Measurements from ENCODE around the gene CYBB.

The CYBB gene

DNA sequence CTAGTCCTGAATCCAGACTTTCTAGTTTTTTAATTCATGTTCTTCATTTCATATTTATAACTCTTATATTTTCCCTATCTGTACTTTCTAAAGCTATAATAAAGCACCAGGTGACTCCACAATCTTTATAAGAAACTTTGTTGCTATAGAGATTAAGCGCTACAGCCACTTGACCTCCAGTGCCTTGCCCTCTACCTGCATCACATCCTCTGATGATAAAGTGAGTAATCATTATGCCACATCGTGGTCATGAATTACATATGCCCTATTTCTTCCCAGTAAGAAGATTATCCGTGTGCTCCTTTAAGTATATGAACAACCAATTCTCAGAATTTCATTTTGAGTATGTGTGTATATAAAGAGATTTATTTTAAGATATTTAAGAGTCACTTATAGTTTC is 74.3 kb downstream of the CYBB start:
- Histone ChIP-seq H3K4me3 (ENCODE audit: low read length) (no peak overlapping the region), H3K9me2 (replicated peaks; ENCODE audit: insufficient read depth, low read length) (no peaks in the 10 kb centered on the region), H3K27me3 (replicated peaks; ENCODE audit: insufficient read depth, low read length) (no peaks in the 10 kb centered on the region), H3K4me2 (ENCODE audit: low read depth, low read length) (no peak overlapping the region), H4K20me1 (ENCODE audit: insufficient read depth, low read length) (no peaks in the 10 kb centered on the region), H3K4me1 (ENCODE audit: low read length) (no peaks in the 10 kb centered on the region), H3K27ac (ENCODE audit: low read length) (no peak overlapping the region), H3K36me3 (replicated peaks; ENCODE audit: insufficient read depth, low read length) (no peaks in the 10 kb centered on the region), H2AFZ (ENCODE audit: low read length) (no peak overlapping the region), H3K9me3 (replicated peaks; ENCODE audit: insufficient read depth, low read length) (no peaks in the 10 kb centered on the region), H3K79me2 (ENCODE audit: low read length) (no peaks in the 10 kb centered on the region), H3K9ac (ENCODE audit: low read length) (no peak overlapping the region), H3F3A (ENCODE audit: insufficient read depth, low read length) (no peaks in the 10 kb centered on the region)
- no peak for TF ChIP-seq EZH2phosphoT487 (IDR thresholded peaks at IDR 0.05; ENCODE audit: low read length)
- no peak for TF ChIP-seq EZH2 (optimal IDR thresholded peaks at IDR 0.05; ENCODE audit: low read depth, low read length)
- TF ChIP-seq, protein P1, sequence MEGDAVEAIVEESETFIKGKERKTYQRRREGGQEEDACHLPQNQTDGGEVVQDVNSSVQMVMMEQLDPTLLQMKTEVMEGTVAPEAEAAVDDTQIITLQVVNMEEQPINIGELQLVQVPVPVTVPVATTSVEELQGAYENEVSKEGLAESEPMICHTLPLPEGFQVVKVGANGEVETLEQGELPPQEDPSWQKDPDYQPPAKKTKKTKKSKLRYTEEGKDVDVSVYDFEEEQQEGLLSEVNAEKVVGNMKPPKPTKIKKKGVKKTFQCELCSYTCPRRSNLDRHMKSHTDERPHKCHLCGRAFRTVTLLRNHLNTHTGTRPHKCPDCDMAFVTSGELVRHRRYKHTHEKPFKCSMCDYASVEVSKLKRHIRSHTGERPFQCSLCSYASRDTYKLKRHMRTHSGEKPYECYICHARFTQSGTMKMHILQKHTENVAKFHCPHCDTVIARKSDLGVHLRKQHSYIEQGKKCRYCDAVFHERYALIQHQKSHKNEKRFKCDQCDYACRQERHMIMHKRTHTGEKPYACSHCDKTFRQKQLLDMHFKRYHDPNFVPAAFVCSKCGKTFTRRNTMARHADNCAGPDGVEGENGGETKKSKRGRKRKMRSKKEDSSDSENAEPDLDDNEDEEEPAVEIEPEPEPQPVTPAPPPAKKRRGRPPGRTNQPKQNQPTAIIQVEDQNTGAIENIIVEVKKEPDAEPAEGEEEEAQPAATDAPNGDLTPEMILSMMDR (IDR thresholded peaks at IDR 0.05; ENCODE audit: low read length) = no peak
- DNase-seq = no peak

DNA sequence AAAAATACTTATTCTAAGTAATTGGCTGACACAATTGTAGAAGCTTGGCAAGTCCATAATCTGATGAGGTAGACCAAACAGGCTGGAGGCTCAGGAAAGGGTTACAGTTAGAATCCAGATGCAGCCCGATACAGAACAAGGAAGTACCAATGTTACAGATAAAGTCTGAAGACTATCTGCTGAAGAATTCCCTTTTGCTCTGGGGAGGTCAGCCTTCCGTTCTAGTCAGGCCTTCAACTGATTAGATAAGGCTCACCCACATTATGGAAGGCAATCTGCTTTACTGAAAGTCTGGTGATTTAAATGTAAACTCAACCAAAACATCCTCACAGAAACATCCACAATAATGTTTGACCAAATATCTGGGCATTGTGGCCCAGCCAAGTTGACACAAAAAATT is 74.9 kb downstream of the CYBB start:
- Histone ChIP-seq H3F3A (ENCODE audit: insufficient read depth, low read length) (no peaks in the 10 kb centered on the region), H3K4me1 (ENCODE audit: low read length) (no peaks in the 10 kb centered on the region), H3K27me3 (replicated peaks; ENCODE audit: insufficient read depth, low read length) (no peaks in the 10 kb centered on the region), H3K4me3 (ENCODE audit: low read length) (no peak overlapping the region), H3K36me3 (replicated peaks; ENCODE audit: insufficient read depth, low read length) (no peaks in the 10 kb centered on the region), H3K9me2 (replicated peaks; ENCODE audit: insufficient read depth, low read length) (no peaks in the 10 kb centered on the region), H3K9me3 (replicated peaks; ENCODE audit: insufficient read depth, low read length) (no peaks in the 10 kb centered on the region), H2AFZ (ENCODE audit: low read length) (no peak overlapping the region), H4K20me1 (ENCODE audit: insufficient read depth, low read length) (no peaks in the 10 kb centered on the region), H3K4me2 (ENCODE audit: low read depth, low read length) (no peak overlapping the region), H3K9ac (ENCODE audit: low read length) (no peak overlapping the region), H3K79me2 (ENCODE audit: low read length) (no peaks in the 10 kb centered on the region), H3K27ac (ENCODE audit: low read length) (no peak overlapping the region)
- no peak for DNase-seq
- TF ChIP-seq EZH2phosphoT487 (IDR thresholded peaks at IDR 0.05; ENCODE audit: low read length) (no peak), EZH2 (optimal IDR thresholded peaks at IDR 0.05; ENCODE audit: low read depth, low read length) (no peak)
- TF ChIP-seq, protein P1 (IDR thresholded peaks at IDR 0.05; ENCODE audit: low read length) = no peak

DNA sequence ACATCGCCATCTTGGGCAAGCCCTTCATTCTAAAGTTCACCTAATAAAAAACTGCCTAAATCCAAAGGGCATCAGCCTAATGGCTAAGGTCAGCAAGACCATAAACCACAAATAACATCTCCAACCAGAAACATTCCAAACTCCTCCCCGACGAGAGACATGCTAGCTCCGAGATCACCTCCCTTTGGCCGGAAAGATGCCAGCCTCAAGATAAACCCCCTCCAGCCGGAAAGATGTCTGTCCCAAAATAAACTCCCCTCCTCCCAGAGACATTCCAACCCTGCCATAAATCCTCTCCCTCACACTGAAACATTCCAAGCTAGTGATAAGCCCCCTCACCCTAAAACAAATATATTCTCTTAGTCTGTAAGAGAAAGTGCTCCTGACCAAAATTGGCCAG is 80.9 kb downstream of the CYBB start:
- Histone ChIP-seq H3K4me1 (ENCODE audit: low read length) (no peaks in the 10 kb centered on the region), H2AFZ (ENCODE audit: low read length) (no peak overlapping the region), H3F3A (ENCODE audit: insufficient read depth, low read length) (no peaks in the 10 kb centered on the region), H3K9me3 (replicated peaks; ENCODE audit: insufficient read depth, low read length) (no peaks in the 10 kb centered on the region), H3K36me3 (replicated peaks; ENCODE audit: insufficient read depth, low read length) (no peaks in the 10 kb centered on the region), H3K9ac (ENCODE audit: low read length) (no peak overlapping the region), H3K27ac (ENCODE audit: low read length) (no peak overlapping the region), H3K9me2 (replicated peaks; ENCODE audit: insufficient read depth, low read length) (no peaks in the 10 kb centered on the region), H3K4me2 (ENCODE audit: low read depth, low read length) (no peak overlapping the region), H3K27me3 (replicated peaks; ENCODE audit: insufficient read depth, low read length) (no peaks in the 10 kb centered on the region), H3K79me2 (ENCODE audit: low read length) (no peaks in the 10 kb centered on the region), H3K4me3 (ENCODE audit: low read length) (no peak overlapping the region), H4K20me1 (ENCODE audit: insufficient read depth, low read length) (no peaks in the 10 kb centered on the region)
- TF ChIP-seq EZH2 (optimal IDR thresholded peaks at IDR 0.05; ENCODE audit: low read depth, low read length) = no peak
- TF ChIP-seq, protein P1 (IDR thresholded peaks at IDR 0.05; ENCODE audit: low read length) = no peak
- no peak for TF ChIP-seq EZH2phosphoT487 (IDR thresholded peaks at IDR 0.05; ENCODE audit: low read length)
- DNase-seq = no peak

Data from MM.1S (cell line).